CD4-positive, alpha-beta T cell treated with Interleukin-6 for 4 hours (primary cell): Measurements from ENCODE around the gene MAP2K7.
A peak's percentile ranks its signal among the peaks of the same experiment; 100 is the strongest.
"Not testable (repeated sequence)": the region's sequence is repeated elsewhere in the genome, so short reads cannot be mapped to it uniquely, and the experiment has no call there.

Source experiments
- DNase-seq: peaks from one replicate; pipeline ENCODE4 v3.0.0-alpha.2; 2020; ENCODE audit warnings: mixed read lengths

MAP2K7 gene

DNA sequence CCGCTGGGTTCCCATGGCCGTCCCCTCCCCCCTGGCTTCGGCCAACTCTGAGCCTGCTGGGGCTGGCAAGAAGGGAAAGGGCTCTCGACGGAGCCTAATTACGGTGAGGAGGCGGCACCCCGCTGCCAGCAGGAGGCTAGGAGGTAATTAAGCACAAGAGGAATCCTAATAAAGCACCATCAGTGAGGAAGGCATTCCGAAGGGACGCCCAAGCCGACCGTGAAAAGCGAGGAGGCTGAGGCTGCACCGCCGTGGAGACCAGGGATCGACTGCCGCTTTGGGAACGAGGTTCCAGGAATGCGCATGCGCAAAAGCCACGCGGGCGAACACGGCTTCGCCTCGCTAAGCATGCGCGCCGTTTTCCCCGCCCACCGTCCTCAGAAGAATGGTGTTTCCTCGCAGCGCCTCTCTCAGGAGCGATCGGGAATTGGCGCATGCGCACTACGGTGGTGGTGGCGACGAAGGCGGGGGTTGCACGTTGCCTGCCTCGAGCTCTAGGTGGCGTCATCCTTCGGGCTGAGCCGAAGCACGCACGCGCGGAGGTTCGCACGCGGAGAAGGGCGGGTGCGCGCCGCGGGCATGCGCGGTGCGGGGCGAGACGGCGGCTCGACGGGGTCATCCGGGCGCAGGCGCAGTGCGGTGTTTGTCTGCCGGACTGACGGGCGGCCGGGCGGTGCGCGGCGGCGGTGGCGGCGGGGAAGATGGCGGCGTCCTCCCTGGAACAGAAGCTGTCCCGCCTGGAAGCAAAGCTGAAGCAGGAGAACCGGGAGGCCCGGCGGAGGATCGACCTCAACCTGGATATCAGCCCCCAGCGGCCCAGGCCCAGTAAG, at the start of gene MAP2K7:
TSS of gene MAP2K7 (plus strand) at position 634 of the 830 bp plus-strand sequence. CDS start at position 702, 68 bp downstream.
- DNase-seq, result peak; percentile 100

GRCh38 chr19:7855426-7856108, 48.1 kb upstream of the MAP2K7 start:
- no peak for DNase-seq

DNA sequence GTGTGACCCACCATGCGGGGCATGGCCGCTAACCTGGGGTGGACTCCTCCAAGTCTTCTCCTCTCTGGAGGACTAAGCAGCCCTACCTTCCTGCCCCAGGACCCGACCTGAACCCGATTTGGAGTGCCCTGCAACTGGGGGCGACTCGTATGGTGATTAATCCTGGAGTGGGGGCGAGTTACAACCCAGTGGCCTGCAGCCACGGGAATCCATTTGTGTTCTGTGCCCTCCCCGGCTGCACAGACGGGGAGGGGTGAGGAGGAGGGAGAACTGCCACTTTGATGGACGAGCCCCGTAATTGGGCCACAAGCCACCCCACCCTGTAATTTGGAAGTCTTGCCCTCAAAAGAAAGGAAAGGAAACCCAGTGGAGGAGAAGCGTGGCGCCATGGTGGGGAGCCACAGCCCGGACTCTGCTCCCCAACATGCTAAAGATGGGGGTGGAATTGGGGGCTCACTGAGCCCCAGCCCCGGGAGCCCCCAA, 47.5 kb upstream of the MAP2K7 start:
- DNase-seq, result no peak

DNA sequence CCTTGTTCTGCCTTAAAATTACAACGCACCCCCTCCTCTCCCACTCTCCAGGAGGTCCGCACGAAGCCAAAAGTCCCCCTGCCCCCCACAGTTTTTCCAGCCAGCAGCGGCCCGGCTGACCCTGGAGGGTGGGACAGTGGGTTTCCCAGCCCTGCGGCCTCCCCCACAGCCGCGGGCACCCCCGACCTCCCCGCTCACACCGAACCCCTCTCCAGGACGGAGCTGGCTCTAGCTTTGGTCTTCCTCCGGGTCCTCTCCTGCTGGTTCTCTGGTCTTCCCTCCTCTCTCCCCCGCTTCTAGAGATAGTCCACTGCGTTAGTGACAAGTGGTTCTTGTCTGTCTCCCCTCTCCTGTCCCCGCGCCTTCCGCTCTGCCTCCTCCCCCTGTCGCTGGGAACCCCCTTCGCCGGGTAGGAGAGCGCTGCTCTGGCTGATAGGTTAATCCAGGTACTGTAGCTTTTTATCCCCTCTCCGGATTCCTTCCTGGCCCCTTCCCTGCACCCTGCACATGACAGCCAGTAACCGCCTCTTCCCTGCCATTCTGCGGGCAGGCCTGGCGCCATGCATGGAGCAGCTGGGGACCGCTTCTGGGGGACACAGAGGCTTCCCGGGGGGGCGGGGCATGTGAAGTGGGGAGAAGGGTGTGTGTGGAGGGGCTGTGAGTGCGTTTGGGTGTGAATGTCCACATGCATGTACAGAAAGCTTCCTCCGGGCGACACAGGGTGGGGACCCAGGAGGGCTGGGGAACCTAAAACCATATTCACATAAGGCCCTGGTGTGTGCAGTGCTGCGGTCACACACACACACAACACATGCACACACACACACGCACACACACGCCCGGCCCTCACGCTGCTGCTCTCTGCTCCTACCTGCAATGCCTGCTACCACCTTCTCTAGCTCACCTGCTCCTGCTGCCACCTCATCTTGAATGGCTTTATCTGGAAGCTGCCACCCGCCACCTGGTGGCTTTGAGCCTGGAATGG, 46.7 kb upstream of the MAP2K7 start:
- no peak for DNase-seq

DNA sequence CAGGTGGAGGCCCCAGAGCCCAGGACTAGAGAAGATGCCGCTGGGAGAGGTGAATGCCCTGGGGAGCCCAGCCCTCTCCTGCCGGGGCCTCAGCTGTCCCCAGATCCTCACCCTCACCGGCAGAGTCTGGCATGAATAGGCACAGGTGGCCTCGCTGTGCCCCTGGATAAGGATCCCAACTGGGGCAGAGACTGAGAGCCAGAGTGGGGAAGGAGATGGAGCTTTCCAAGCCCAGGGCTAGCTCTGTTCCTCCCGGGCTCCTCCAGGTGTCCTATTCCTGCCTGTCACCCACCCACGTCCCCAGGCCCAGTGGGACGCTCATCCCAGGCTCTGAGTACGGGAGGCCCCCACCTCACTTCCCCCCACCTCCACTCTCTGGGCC, 46.0 kb upstream of the MAP2K7 start:
- DNase-seq, result no peak

- DNase-seq, result peak; percentile 15
These were observed 45.4 kb upstream of the MAP2K7 start for GRCh38 chr19:7858109-7858770.

GRCh38 chr19:7859087-7859486, 44.6 kb upstream of the MAP2K7 start:
- not testable (repeated sequence) for DNase-seq

DNA sequence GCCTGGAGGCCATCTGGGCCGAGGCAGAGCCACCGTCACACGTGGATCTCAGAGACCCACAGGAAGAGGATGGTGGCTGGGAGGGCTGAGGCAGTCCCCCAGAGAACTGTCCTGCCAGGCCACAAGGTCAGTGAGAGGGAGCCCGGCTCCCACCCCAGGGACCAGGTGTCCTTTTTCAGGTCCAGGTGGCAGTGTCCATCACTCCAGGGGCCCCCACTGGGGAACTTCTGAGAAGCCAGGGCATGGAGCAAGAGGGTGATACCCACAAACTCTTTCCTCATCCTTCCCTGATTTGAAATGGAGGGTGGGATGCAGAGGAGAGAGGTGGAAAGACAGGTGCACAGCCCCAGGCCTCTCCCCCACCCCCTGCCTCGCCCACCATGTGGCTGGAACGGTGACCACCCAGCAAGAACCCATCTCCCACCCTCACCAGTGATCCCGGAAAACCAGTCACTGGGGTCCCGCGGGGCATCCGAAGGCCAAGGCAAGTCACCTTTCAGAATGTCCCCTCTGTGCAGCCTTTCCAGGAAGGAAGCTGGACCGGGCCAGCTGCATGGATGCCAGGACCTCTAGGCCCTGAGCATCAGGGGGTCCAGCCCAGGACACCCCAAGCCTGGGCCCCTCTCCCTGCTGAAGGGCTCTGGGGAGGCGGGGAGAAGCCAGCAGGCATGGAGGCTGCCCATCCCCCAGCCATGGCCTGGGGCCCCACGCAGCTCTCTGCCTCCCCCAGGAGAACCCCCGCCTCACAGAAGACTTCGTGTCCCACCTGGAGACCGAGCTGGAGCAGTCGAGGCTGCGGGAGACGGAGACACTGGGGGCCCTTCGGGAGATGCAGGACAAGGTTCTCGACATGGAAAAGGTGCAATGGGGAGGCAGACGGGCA, 43.6 kb upstream of the MAP2K7 start:
- no peak for DNase-seq

- no peak for DNase-seq
These were observed 42.7 kb upstream of the MAP2K7 start for GRCh38 chr19:7860714-7861618.

GRCh38 chr19:7861619-7862412, 41.9 kb upstream of the MAP2K7 start:
- DNase-seq, result no peak

DNA sequence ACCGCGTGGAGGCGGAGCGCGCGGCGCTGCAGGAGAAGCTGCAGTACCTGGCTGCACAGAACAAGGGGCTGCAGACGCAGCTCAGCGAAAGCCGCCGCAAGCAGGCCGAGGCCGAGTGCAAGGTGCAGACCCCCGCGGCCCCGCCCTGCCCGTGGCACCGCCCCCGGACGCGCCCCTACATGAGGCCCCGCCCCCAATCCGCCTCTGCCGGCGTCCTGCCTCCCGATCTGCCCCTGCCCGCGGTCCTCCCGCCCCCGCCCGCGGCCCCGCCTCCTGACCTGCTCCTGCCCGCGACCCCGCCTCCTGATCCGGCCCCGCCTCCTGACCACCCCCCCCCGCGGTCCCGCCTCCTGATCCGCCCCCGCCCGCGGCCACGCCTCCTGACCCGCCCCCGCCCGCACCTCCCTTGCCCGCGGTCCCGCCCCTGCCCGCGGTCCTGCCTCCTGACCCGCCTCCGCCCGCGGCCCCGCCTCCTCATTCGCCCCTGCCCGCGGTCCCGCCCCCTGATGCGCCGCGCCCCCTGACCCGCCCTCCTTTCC, 41.2 kb upstream of the MAP2K7 start:
- DNase-seq, result peak; percentile 81

- peak; percentile 24 for DNase-seq
These were observed 40.3 kb upstream of the MAP2K7 start for GRCh38 chr19:7863157-7863970.

GRCh38 chr19:7863971-7864689, 39.5 kb upstream of the MAP2K7 start:
- DNase-seq, result no peak

DNA sequence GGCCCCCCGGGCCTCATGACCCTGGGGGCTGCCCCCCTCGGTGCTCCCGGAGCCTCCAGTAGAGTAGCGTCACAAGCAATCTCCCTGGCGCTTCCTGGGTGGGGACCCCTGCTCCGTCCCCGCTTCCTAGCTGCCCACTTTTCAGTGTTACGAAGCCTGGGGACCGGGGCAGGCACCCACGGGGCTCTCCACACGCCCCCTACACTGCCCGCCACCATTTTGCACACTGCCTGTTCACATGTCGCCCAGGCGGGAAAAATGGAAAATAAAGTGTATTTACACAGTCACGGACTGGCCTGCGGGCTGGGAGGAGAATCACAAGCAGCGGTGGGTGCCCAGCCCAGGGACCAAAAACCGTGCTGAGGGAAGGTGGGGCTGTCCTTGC, 39.0 kb upstream of the MAP2K7 start:
- no peak for DNase-seq

- peak; percentile 15 for DNase-seq
These were observed 38.3 kb upstream of the MAP2K7 start for GRCh38 chr19:7865262-7865911.

GRCh38 chr19:7866399-7867091, 37.1 kb upstream of the MAP2K7 start:
- DNase-seq, result no peak
